ENCODE data around the gene AXDND1. TPM values are rescaled to one million over a fixed set of nuclear protein-coding genes. Genes with fewer than 3 reads are reported as not detected.
A peak's percentile ranks its signal among the peaks of the same experiment; 100 is the strongest.

Gene AXDND1
- total RNA-seq, 1 experiment from 2014 or later = 1.8 TPM

DNA sequence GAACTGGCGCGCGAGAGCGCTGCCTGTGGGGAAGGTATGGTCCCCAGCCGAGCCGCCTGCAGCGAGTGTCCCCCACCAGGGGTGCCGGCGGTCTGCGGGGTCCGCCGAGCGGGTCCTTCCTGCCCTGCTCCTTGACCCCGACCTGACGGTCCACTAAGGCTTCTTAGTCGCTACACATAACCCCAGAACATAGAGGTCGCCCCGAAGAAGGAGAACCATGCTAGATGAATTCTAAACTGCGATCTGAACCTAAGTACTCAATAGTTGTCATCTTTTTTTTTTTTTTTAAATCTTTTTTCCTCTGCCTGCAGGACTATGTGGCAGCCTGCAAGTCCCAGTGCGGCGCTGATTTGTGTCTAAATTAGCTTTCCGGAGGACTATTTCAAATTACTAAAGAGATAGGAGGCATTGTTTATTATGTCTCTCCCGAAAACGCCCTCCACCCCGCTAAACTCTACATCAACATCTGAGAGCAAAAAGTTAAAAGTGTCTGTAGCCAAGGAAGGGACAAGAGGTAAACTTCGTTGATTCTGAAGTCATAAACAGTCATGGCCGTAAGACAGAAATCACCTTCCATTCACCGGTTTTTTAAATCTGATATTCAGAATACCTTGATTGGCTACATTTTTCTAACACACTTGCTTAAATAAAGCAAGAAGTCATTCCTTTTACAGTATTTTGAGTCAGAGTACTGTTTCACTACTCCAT, 476 bp downstream of the AXDND1 start:
- no peaks in the 10 kb centered on the region for H3K27me3 ChIP-seq (ENCODE audit: insufficient read depth, low read depth)
- no peaks in the 10 kb centered on the region for H3K9me2 ChIP-seq (ENCODE audit: insufficient read depth)
- TSS peak; percentile 87 for BruUV-seq (replicated peaks)
- peaks cover 4% of the 10 kb centered on the region; the same call in 1 of the 2 replicates for H3K4me1 ChIP-seq (replicated peaks; ENCODE audit: insufficient read depth)
- H3F3A ChIP-seq (ENCODE audit: insufficient read depth, low read depth) = no peaks in the 10 kb centered on the region; the same call in 1 of the 2 replicates
- POLR2A ChIA-PET (ENCODE audit: unreplicated experiment) = interaction anchor here (0.6 kb wide), 3 partner anchors 61 to 256 kb away, joined by 3 to 7 read pairs (median 6); no protein-coding TSS in a partner anchor
- H3K9me3 ChIP-seq (ENCODE audit: insufficient read depth, low read depth) = no peaks in the 10 kb centered on the region
- peak overlapping the region; percentile 80 for H3K4me3 ChIP-seq
- H2AFZ ChIP-seq = peak overlapping the region; percentile 97
- CTCF ChIA-PET = interaction anchor here (0.8 kb wide), 1 partner anchor 1397 kb away, joined by 4 read pairs; no protein-coding TSS in a partner anchor
- DNase-seq = no peak
- TF ChIP-seq CTCF (conservative IDR thresholded peaks at IDR 0.05) (peak; percentile 31; the same call in 1 of the 2 replicates), EZH2 (IDR thresholded peaks at IDR 0.05; ENCODE audit: low read depth) (no peak)
- no peaks in the 10 kb centered on the region for H4K20me1 ChIP-seq (ENCODE audit: insufficient read depth)
- peak overlapping the region; percentile 79 for H3K27ac ChIP-seq
- no peaks in the 10 kb centered on the region for H3K79me2 ChIP-seq (ENCODE audit: low read depth)
- intact Hi-C loops (cut with micrococcal nuclease; ENCODE audit: unreplicated experiment) = loop anchor here (5.0 to 10.0 kb wide), 5 partner anchors 114 to 1419 kb away; no protein-coding TSS in a partner anchor
- H3K4me2 ChIP-seq = peak overlapping the region; percentile 92
- no peaks in the 10 kb centered on the region for H3K36me3 ChIP-seq (ENCODE audit: low read depth)

DNA sequence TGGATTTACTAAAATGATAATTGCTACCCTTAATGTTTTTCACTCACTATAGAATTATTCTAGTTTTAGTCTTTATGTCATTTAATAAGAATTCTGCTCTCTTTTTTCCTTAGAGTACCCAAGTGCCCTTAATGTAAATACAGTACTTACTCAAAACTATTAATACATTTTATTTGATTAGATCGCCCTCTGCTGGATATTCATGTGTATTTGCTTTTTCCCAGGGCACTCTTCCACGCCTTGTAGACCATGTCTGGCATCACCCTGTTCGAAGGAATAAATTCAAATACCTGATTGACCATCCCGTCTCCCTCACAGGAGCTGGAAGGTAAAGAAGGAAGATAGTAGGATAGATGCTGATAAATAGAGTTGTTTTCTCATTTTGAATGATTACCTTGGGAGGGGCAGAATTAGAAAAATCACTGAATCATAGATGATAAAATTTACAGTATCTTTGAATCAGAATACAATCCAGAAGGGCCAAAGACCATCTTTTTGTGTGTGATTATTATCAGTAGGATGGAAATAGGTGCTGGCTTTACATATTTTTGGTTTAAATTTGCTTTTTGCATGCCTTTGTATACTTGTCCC, 4.1 kb downstream of the AXDND1 start:
- BruUV-seq (replicated peaks) = no TSS peak
- no peak overlapping the region for H2AFZ ChIP-seq
- H4K20me1 ChIP-seq (ENCODE audit: insufficient read depth) = no peaks in the 10 kb centered on the region
- no peaks in the 10 kb centered on the region for H3K27me3 ChIP-seq (ENCODE audit: insufficient read depth, low read depth)
- no peak overlapping the region for H3K27ac ChIP-seq
- H3K4me3 ChIP-seq = no peak overlapping the region
- POLR2A ChIA-PET (ENCODE audit: unreplicated experiment) = interaction anchor here (0.6 kb wide), 1 partner anchor 645 kb away, joined by 3 read pairs; the partner anchor contains the start of gene RALGPS2
- intact Hi-C loops (cut with micrococcal nuclease; ENCODE audit: unreplicated experiment) = loop anchor here (1.0 to 10.0 kb wide), 8 partner anchors 118 to 1423 kb away; no protein-coding TSS in a partner anchor
- TF ChIP-seq CTCF (conservative IDR thresholded peaks at IDR 0.05) (peak; percentile 80), EZH2 (IDR thresholded peaks at IDR 0.05; ENCODE audit: low read depth) (no peak)
- H3F3A ChIP-seq (ENCODE audit: insufficient read depth, low read depth) = no peaks in the 10 kb centered on the region; the same call in 1 of the 2 replicates
- H3K4me1 ChIP-seq (replicated peaks; ENCODE audit: insufficient read depth) = peaks cover 3% of the 10 kb centered on the region; the same call in 1 of the 2 replicates
- no peaks in the 10 kb centered on the region for H3K9me3 ChIP-seq (ENCODE audit: insufficient read depth, low read depth)
- no peaks in the 10 kb centered on the region for H3K36me3 ChIP-seq (ENCODE audit: low read depth)
- peak; percentile 29 to 65 for DNase-seq
- CTCF ChIA-PET = no interaction called here
- no peaks in the 10 kb centered on the region for H3K79me2 ChIP-seq (ENCODE audit: low read depth)
- H3K4me2 ChIP-seq = no peak overlapping the region
- no peaks in the 10 kb centered on the region for H3K9me2 ChIP-seq (ENCODE audit: insufficient read depth)

- Histone ChIP-seq H3K9me2 (ENCODE audit: insufficient read depth) (no peaks in the 10 kb centered on the region), H3K4me1 (replicated peaks; ENCODE audit: insufficient read depth) (no peaks in the 10 kb centered on the region), H3K4me2 (no peak overlapping the region), H3K27ac (no peak overlapping the region), H3K36me3 (ENCODE audit: low read depth) (no peaks in the 10 kb centered on the region), H2AFZ (no peak overlapping the region), H3K79me2 (ENCODE audit: low read depth) (no peaks in the 10 kb centered on the region), H4K20me1 (ENCODE audit: insufficient read depth) (no peaks in the 10 kb centered on the region), H3F3A (ENCODE audit: insufficient read depth, low read depth) (no peaks in the 10 kb centered on the region), H3K27me3 (ENCODE audit: insufficient read depth, low read depth) (no peaks in the 10 kb centered on the region), H3K4me3 (no peak overlapping the region), H3K9me3 (ENCODE audit: insufficient read depth, low read depth) (no peaks in the 10 kb centered on the region)
- no TSS peak for BruUV-seq (replicated peaks)
- no peak for DNase-seq
- intact Hi-C loops (cut with micrococcal nuclease; ENCODE audit: unreplicated experiment) = no loop called here
- POLR2A ChIA-PET (ENCODE audit: unreplicated experiment) = interaction anchor here (0.6 kb wide), 1 partner anchor 647 kb away, joined by 4 read pairs; the partner anchor contains the start of gene RALGPS2
- CTCF ChIA-PET = no interaction called here
- TF ChIP-seq EZH2 (IDR thresholded peaks at IDR 0.05; ENCODE audit: low read depth) = no peak
- TF ChIP-seq CTCF (conservative IDR thresholded peaks at IDR 0.05) = no peak
These were observed 6.4 kb downstream of the AXDND1 start for GRCh38 chr1:179372160-179372559.

Measured in PC-9 (cell line).